ENCODE results near the gene LARP7.

DNA sequence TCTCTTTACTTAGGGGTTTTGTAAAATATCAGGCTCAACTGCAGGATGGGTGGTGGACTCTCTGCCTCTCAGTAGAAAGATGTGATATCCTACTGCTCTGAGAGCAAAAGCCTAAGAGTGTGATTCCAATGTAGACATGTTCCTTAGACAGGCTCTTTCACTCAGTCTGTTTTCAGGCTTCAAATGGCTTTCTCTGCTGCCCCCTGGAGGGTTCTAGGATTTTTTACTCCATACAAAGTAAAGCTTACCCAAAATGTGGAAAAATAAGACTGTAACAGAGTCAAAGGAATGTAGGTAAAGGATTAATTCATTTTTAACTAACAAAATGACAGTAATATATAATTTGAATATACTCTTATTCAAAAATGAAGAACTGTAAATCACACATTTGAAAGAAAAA lies 32.4 kb upstream of the LARP7 start:
- TF ChIP-seq POLR2AphosphoS5 (IDR thresholded peaks at IDR 0.05; ENCODE audit: low read depth, low read length) (no peak), TAF1 (IDR thresholded peaks at IDR 0.05; ENCODE audit: borderline replicate concordance, insufficient read depth, low read length) (no peak), SIN3A (IDR thresholded peaks at IDR 0.05; ENCODE audit: borderline replicate concordance, insufficient read depth, low read length) (no peak)
- TF ChIP-seq, protein P1, sequence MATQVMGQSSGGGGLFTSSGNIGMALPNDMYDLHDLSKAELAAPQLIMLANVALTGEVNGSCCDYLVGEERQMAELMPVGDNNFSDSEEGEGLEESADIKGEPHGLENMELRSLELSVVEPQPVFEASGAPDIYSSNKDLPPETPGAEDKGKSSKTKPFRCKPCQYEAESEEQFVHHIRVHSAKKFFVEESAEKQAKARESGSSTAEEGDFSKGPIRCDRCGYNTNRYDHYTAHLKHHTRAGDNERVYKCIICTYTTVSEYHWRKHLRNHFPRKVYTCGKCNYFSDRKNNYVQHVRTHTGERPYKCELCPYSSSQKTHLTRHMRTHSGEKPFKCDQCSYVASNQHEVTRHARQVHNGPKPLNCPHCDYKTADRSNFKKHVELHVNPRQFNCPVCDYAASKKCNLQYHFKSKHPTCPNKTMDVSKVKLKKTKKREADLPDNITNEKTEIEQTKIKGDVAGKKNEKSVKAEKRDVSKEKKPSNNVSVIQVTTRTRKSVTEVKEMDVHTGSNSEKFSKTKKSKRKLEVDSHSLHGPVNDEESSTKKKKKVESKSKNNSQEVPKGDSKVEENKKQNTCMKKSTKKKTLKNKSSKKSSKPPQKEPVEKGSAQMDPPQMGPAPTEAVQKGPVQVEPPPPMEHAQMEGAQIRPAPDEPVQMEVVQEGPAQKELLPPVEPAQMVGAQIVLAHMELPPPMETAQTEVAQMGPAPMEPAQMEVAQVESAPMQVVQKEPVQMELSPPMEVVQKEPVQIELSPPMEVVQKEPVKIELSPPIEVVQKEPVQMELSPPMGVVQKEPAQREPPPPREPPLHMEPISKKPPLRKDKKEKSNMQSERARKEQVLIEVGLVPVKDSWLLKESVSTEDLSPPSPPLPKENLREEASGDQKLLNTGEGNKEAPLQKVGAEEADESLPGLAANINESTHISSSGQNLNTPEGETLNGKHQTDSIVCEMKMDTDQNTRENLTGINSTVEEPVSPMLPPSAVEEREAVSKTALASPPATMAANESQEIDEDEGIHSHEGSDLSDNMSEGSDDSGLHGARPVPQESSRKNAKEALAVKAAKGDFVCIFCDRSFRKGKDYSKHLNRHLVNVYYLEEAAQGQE (IDR thresholded peaks at IDR 0.05; ENCODE audit: insufficient read depth in 1 of 2, low read depth in 2 of 2, low read length in 2 of 2): no peak
